Brain microvascular endothelial cell (primary cell): ENCODE measurements around the gene LPIN3.

Experiments
- DNase-seq: peaks from one replicate; pipeline ENCODE4 v3.0.0-alpha.2; 2020
- H3K27ac ChIP-seq: fragments of 250-450 bp; sonication (Bioruptor Pico); 2 replicates; pipeline ENCODE4 v1.5.1; 2020; ENCODE audit warnings: mild to moderate bottlenecking, moderate library complexity
- H3K27me3 ChIP-seq: fragments of 250-450 bp; sonication (Bioruptor Pico); replicated peaks from 2 replicates; pipeline ENCODE4 v1.5.1; 2020; ENCODE audit warnings: mild to moderate bottlenecking
- H3K36me3 ChIP-seq: fragments of 250-450 bp; sonication (Bioruptor Pico); replicated peaks from 2 replicates; pipeline ENCODE4 v1.5.1; 2020; ENCODE audit warnings: mild to moderate bottlenecking
- H3K4me3 ChIP-seq: 2 replicates; pipeline ENCODE4 v1.5.1; 2011; ENCODE audit warnings: low read depth, mild to moderate bottlenecking, control low read depth, low read length, moderate library complexity
- in situ Hi-C: cut with HindIII; loops from 2 replicates; pipeline ENCODE4 v1.10.0; 2017; ENCODE audit warnings: low sequenced_read_pairs, low pct_ligation_motif_present
- TF ChIP-seq, protein P1 (sequence below): IDR thresholded peaks from 2 replicates; pipeline ENCODE4 v1.5.1; 2011; ENCODE audit warnings: low read depth, mild to moderate bottlenecking, moderate library complexity, low read length, control low read depth, inconsistent platforms; ENCODE audit errors: missing control alignments

Gene LPIN3

DNA sequence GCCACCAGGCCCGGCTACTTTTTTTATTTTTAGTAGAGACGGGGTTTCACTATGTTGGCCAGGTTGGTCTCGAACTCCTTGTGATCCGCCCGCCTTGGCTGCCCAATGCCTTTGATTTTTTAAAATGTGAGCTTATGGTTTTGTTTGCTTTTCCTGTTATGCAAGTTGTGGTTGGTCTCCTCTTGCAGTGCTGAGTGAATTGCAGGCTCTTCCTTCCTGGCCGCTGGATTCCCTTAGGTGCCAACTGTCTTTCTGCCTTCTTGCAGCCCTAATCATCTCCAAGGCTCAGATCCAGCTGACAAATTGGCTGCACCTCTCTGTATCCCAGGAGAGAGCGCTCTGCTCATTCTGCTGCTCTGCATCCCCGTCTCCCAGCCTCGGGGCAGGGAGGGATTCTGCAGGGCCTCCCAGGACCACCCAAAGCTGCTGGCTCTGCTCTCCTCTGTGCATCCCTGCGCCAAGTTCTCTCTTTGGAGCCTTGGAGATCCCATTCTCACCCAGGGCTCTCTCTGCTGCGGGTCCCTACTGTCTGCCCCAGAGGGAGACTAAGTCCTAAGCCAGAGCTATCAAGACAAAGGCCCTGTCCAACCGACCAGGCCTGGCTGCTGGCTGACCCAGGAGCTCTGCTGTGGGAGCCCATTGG lies 40.1 kb downstream of the LPIN3 start:
- Histone ChIP-seq H3K27ac (no peak overlapping the region), H3K27me3 (no peaks in the 10 kb centered on the region), H3K4me3 (no peak overlapping the region), H3K36me3 (no peaks in the 10 kb centered on the region)
- in situ Hi-C loops, result no loop called here
- no peak for DNase-seq
- TF ChIP-seq, protein P1, sequence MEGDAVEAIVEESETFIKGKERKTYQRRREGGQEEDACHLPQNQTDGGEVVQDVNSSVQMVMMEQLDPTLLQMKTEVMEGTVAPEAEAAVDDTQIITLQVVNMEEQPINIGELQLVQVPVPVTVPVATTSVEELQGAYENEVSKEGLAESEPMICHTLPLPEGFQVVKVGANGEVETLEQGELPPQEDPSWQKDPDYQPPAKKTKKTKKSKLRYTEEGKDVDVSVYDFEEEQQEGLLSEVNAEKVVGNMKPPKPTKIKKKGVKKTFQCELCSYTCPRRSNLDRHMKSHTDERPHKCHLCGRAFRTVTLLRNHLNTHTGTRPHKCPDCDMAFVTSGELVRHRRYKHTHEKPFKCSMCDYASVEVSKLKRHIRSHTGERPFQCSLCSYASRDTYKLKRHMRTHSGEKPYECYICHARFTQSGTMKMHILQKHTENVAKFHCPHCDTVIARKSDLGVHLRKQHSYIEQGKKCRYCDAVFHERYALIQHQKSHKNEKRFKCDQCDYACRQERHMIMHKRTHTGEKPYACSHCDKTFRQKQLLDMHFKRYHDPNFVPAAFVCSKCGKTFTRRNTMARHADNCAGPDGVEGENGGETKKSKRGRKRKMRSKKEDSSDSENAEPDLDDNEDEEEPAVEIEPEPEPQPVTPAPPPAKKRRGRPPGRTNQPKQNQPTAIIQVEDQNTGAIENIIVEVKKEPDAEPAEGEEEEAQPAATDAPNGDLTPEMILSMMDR, result no peak

DNA sequence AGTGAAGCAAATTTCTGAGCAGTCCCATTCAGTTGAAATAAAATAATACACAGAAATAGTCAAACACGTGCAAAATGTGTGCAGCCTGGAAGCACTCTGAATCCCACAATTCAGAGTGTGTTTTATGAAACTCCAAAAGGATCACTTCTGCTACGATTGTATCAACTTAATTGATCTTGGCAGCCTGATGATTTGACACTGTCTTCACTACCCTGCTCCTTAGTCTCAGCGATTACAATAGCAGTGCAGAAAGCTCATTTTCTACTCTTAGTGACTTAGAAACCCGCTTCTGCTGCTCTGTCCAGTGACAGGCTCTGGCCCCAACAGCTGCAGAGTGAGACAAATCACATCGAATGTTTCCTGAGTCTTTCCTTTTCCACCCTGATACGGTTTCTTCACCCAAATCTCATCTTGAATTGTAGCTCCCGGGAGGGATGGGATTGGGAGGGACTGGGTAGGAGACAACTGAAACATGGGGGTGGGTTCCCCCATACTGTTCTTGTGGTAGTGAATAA lies 42.2 kb downstream of the LPIN3 start:
- DNase-seq, result no peak
- H3K36me3 ChIP-seq, result no peaks in the 10 kb centered on the region
- TF ChIP-seq, protein P1, result no peak
- H3K27ac ChIP-seq, result no peak overlapping the region
- H3K4me3 ChIP-seq, result no peak overlapping the region
- in situ Hi-C loops, result no loop called here
- no peaks in the 10 kb centered on the region for H3K27me3 ChIP-seq

DNA sequence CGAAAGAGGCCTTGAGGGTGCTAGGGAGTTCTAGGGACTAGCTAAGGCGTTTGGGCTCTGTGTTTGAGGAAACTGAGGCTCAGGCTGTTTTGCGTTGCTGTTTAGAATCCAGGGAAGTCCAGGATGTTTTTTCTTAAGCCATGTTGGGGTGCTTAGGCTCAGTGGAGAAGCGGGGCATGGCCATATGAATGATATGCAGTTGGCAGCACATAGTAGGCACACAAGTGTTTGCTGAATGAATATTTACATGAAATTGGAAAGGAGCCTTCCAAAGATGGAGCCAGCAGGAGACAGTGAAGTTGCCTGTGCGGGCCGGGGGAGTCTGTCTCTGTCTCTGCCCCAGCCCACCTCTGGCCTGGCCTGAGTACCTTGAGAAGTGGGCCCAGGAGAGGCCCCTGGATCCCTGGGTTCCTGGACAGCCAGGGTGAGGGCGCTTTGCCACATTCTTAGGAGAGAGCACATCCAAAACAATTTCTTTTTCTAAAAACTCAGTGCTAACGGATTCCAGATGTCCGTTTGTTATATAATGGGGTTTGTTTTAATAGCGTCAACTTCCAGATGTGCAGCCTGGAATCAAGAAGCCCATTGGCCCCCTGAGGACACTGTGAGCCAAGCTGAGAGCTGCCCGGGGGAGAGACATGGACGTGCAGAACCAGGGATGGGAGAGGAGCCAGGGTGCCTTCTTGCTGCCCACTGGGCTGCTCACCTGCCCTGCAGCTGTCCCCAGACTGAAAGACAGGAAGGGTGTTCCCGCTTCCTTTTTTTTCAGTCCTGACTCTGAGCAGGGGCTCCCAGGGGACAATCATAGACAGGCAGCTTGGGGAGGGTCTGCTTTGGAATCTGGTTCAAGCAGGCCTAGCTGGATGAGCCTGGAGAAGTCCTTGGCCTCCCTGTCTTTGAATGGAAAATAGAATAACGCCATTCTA lies 46.1 kb downstream of the LPIN3 start:
- Histone ChIP-seq H3K27me3 (no peaks in the 10 kb centered on the region), H3K27ac (no peak overlapping the region), H3K4me3 (no peak overlapping the region), H3K36me3 (no peaks in the 10 kb centered on the region)
- TF ChIP-seq, protein P1, result no peak
- DNase-seq, result no peak
- in situ Hi-C loops, result no loop called here

DNA sequence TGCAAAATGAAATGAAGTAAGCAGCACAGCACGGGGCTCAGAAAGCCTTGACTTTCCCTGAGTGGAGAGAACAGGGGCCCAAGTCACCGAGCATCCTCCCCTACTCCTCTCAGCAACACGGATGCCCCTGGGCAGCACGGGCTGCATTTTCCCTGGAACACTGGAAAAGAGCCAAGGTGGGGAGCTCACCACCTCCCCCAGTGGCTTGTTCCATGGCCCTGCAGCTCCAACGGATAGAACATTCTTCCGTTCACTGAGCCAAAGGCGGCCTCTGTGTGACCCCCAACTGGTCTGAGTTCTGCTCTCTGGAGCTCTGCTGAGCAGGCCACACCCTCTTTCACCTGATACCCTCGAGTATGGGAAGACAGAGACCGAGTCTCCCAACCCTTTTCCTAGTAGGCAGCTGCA lies 46.8 kb downstream of the LPIN3 start:
- Histone ChIP-seq H3K27me3 (no peaks in the 10 kb centered on the region), H3K4me3 (no peak overlapping the region), H3K27ac (no peak overlapping the region), H3K36me3 (no peaks in the 10 kb centered on the region)
- TF ChIP-seq, protein P1, result peak; percentile 47
- in situ Hi-C loops, result no loop called here
- peak; percentile 11 for DNase-seq

DNA sequence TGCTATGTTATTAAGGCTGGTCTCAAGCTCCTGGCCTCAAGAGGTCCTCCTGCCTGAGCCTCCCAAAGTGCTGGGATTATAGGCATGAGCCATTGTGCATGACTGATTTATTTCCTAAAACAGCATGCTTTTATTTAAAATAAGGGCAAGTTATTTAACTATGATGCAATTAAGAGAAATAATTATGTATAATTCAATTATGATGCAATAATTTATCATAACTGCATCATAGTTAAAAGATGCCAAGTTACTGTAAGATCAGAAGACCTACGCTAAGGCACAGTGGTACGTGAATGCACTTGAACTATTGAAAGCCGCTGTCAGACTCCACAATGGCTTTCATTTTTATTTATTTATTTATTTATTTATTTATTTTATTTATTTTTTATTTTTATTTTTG lies 50.3 kb downstream of the LPIN3 start:
- Histone ChIP-seq H3K27ac (no peak overlapping the region), H3K27me3 (no peaks in the 10 kb centered on the region), H3K36me3 (no peaks in the 10 kb centered on the region), H3K4me3 (no peak overlapping the region)
- in situ Hi-C loops, result no loop called here
- DNase-seq, result no peak
- TF ChIP-seq, protein P1, result no peak
